Colonic mucosa (tissue), 4 donors: Measurements from ENCODE around the gene YRDC. TPM values are rescaled to one million over a fixed set of nuclear protein-coding genes. Genes with fewer than 3 reads are reported as not detected.

Experiments used
- DNase-seq: peaks from one replicate; pipeline ENCODE4 v3.0.0-alpha.2; 2020
- H3K27ac ChIP-seq: fragments of 200-600 bp; one replicate; pipeline ENCODE4 v1.8.0; 2021
- H3K27me3 ChIP-seq: fragments of 200-600 bp; one replicate; pipeline ENCODE4 v1.8.0; 2021
- H3K36me3 ChIP-seq: fragments of 200-600 bp; one replicate; pipeline ENCODE4 v1.8.0; 2021
- H3K4me1 ChIP-seq: fragments of 200-600 bp; one replicate; pipeline ENCODE4 v1.8.0; 2021; ENCODE audit warnings: mild to moderate bottlenecking
- H3K4me3 ChIP-seq: fragments of 200-600 bp; one replicate; pipeline ENCODE4 v1.8.0; 2021
- H3K9ac ChIP-seq, 2 donors: one replicate each; pipeline ENCODE4 v1.7.0; 2013; ENCODE audit warnings: control low read depth in 2 of 2, low read depth in 2 of 2, low read length in 2 of 2
- H3K9me3 ChIP-seq: fragments of 200-600 bp; one replicate; pipeline ENCODE4 v1.8.0; 2021
- CTCF ChIP-seq: fragments of 200-600 bp; IDR thresholded peaks from one replicate; pipeline ENCODE4 v1.8.0; 2022; ENCODE audit warnings: antibody characterized with exemption, mild to moderate bottlenecking
- intact Hi-C: fragments of 100-400 bp; cut with DNase I; formaldehyde crosslinking; loops from one replicate; pipeline ENCODE4 v1.14.1; 2022
- total RNA-seq, 2 donors: library from RNA; stranded (reverse); fragmentation: NEBNext Ultra II Directional in 1 of 2; extraction: Animal tissue kit (Norgen Biotek cat#: 25700) in 1 of 2; gene quantifications; one replicate each; pipeline ENCODE4 v1.2.1, GENCODE V29; 2021
- donor health status: healthy.
- donor health status: DM: no; HTN: no; CAD: no.
- donor health status: DM: no; HTN: no; CAD: no.

YRDC gene
- total RNA-seq, 2 donors from 2014 or later = 14.4 to 16.3 TPM

DNA sequence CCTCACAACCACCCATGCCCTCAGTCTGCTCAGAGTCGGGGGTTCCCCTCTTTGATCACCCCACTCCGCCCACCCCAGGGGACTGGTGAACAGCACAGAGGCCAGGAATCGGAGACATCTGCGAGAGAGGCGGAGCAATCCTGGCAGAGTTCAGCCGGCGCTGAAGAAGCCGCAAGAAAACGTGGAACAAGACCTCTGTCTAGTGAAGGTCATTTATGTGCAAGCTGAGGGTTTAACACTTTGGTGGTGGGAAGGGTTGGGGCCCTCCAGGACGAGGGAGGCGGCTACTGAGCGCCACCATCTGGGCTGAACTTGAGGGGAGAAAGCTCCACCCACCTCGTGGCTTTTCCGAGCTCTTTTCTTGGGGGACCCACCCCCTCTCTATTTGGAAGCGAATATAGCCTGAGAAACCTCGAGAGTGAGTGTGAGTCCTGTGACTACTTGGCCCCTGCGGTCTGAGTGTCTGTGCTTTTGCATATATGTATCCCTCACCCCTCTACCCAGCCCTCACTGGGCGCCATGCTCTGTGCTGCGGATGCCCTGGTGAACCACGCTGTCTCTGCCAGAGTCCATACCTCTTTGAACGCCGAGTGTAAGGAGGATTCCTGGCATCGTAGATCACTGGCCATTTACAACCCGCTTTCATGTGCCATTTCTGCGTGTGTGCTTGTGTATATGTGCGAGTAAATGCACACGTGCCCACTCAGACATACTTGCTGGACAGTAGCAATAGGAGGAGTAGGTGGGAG is 41.9 kb downstream of the YRDC start:
- H3K36me3 ChIP-seq = no peaks in the 10 kb centered on the region
- no peaks in the 10 kb centered on the region for H3K9me3 ChIP-seq
- no peak overlapping the region for H3K9ac ChIP-seq
- H3K4me1 ChIP-seq = peaks cover 4% of the 10 kb centered on the region
- H3K27ac ChIP-seq = no peak overlapping the region
- peaks cover 37% of the 10 kb centered on the region for H3K27me3 ChIP-seq
- TF ChIP-seq CTCF = no peak
- intact Hi-C loops = no loop called here
- H3K4me3 ChIP-seq = no peak overlapping the region
- DNase-seq = no peak

GRCh38 chr1:37764888-37765441 is 43.0 kb downstream of the YRDC start, which contains the start of gene EPHA10:
Gene EPHA10 (minus strand): TSS chr1:37765120. CDS start chr1:37765066, 54 bp downstream.
- no peak within 1 kb of the TSS for H3K4me3 ChIP-seq
- intact Hi-C loops = no loop called here
- H3K4me1 ChIP-seq = peaks cover 4% of the 10 kb centered on the region
- H3K36me3 ChIP-seq = no peaks in the 10 kb centered on the region
- no peak for TF ChIP-seq CTCF
- peak; percentile 17 for DNase-seq
- H3K27me3 ChIP-seq = peaks cover 37% of the 10 kb centered on the region
- H3K27ac ChIP-seq = no peak within 1 kb of the TSS
- H3K9me3 ChIP-seq = no peaks in the 10 kb centered on the region
- no peak within 1 kb of the TSS for H3K9ac ChIP-seq

- TF ChIP-seq CTCF = no peak
- intact Hi-C loops = no loop called here
- H3K9me3 ChIP-seq = no peaks in the 10 kb centered on the region
- peaks cover 37% of the 10 kb centered on the region for H3K27me3 ChIP-seq
- no peak overlapping the region for H3K27ac ChIP-seq
- H3K9ac ChIP-seq = no peak overlapping the region
- H3K4me1 ChIP-seq = peaks cover 4% of the 10 kb centered on the region
- DNase-seq = peak; percentile 55
- no peaks in the 10 kb centered on the region for H3K36me3 ChIP-seq
- no peak overlapping the region for H3K4me3 ChIP-seq
Measured at GRCh38 chr1:37764414-37764825, 43.6 kb downstream of the YRDC start.

- Histone ChIP-seq H3K9me3 (no peaks in the 10 kb centered on the region), H3K4me1 (peaks cover 4% of the 10 kb centered on the region), H3K4me3 (no peak overlapping the region), H3K27ac (no peak overlapping the region), H3K9ac (no peak overlapping the region), H3K27me3 (peaks cover 37% of the 10 kb centered on the region), H3K36me3 (no peaks in the 10 kb centered on the region)
- DNase-seq = no peak
- intact Hi-C loops = no loop called here
- no peak for TF ChIP-seq CTCF
Measured at GRCh38 chr1:37763791-37764413, 44.1 kb downstream of the YRDC start.

GRCh38 chr1:37762516-37762915 is 45.5 kb downstream of the YRDC start:
- no peak overlapping the region for H3K27ac ChIP-seq
- no peak overlapping the region for H3K9ac ChIP-seq
- no peak for TF ChIP-seq CTCF
- H3K9me3 ChIP-seq = no peaks in the 10 kb centered on the region
- H3K27me3 ChIP-seq = peaks cover 37% of the 10 kb centered on the region
- H3K4me1 ChIP-seq = peaks cover 4% of the 10 kb centered on the region
- DNase-seq = no peak
- H3K36me3 ChIP-seq = no peaks in the 10 kb centered on the region
- H3K4me3 ChIP-seq = no peak overlapping the region
- intact Hi-C loops = no loop called here
